ENCODE data around the gene UPK3BL1.
"Not testable (repeated sequence)": the region's sequence is repeated elsewhere in the genome, so short reads cannot be mapped to it uniquely, and the experiment has no call there.

Gene UPK3BL1
- total RNA-seq: 0 reads per million in 9 experiments

GRCh38 chr7:102642691-102643090 is at the start of gene UPK3BL1:
UPK3BL1 (minus strand) TSS chr7:102642791; CDS start chr7:102642741, 50 bp downstream.
- H3K9me3 Mint-ChIP-seq; H3K4me3 Mint-ChIP-seq; H3K36me3 Mint-ChIP-seq (ENCODE audit: insufficient read depth); ATAC-seq (replicated peaks); H3K4me1 Mint-ChIP-seq (ENCODE audit: low read depth in 2 of 2); H3K27ac Mint-ChIP-seq; H3K27me3 Mint-ChIP-seq; DNase-seq: not testable (repeated sequence)

- not testable (repeated sequence) for H3K4me1 Mint-ChIP-seq (ENCODE audit: low read depth in 2 of 2); ATAC-seq (replicated peaks); H3K36me3 Mint-ChIP-seq (ENCODE audit: insufficient read depth); DNase-seq; H3K4me3 Mint-ChIP-seq; H3K9me3 Mint-ChIP-seq; H3K27me3 Mint-ChIP-seq; H3K27ac Mint-ChIP-seq
Measured at GRCh38 chr7:102690602-102691001, 48.0 kb upstream of the UPK3BL1 start.

- H3K4me1 Mint-ChIP-seq (ENCODE audit: low read depth in 2 of 2); H3K27me3 Mint-ChIP-seq; H3K4me3 Mint-ChIP-seq; H3K9me3 Mint-ChIP-seq; H3K36me3 Mint-ChIP-seq (ENCODE audit: insufficient read depth); H3K27ac Mint-ChIP-seq; DNase-seq: not testable (repeated sequence)
- peak; percentile 78 for ATAC-seq (replicated peaks)
Measured at GRCh38 chr7:102689436-102690282, 47.1 kb upstream of the UPK3BL1 start.

GRCh38 chr7:102688299-102689036 is 45.9 kb upstream of the UPK3BL1 start:
- not testable (repeated sequence) for DNase-seq; H3K4me3 Mint-ChIP-seq; H3K36me3 Mint-ChIP-seq (ENCODE audit: insufficient read depth); H3K27ac Mint-ChIP-seq; H3K9me3 Mint-ChIP-seq; H3K4me1 Mint-ChIP-seq (ENCODE audit: low read depth in 2 of 2); H3K27me3 Mint-ChIP-seq
- ATAC-seq (replicated peaks): peak; percentile 79

GRCh38 chr7:102682560-102682959 is 40.0 kb upstream of the UPK3BL1 start:
- not testable (repeated sequence) for H3K27me3 Mint-ChIP-seq; H3K36me3 Mint-ChIP-seq (ENCODE audit: insufficient read depth); DNase-seq; H3K9me3 Mint-ChIP-seq; H3K4me3 Mint-ChIP-seq; H3K4me1 Mint-ChIP-seq (ENCODE audit: low read depth in 2 of 2); ATAC-seq (replicated peaks); H3K27ac Mint-ChIP-seq

- DNase-seq; H3K9me3 Mint-ChIP-seq; H3K4me3 Mint-ChIP-seq; H3K36me3 Mint-ChIP-seq (ENCODE audit: insufficient read depth); H3K4me1 Mint-ChIP-seq (ENCODE audit: low read depth in 2 of 2); H3K27ac Mint-ChIP-seq; ATAC-seq (replicated peaks); H3K27me3 Mint-ChIP-seq: not testable (repeated sequence)
Measured at GRCh38 chr7:102680780-102681179, 38.2 kb upstream of the UPK3BL1 start.

- not testable (repeated sequence) for H3K27ac Mint-ChIP-seq; DNase-seq; H3K4me3 Mint-ChIP-seq; H3K27me3 Mint-ChIP-seq; H3K36me3 Mint-ChIP-seq (ENCODE audit: insufficient read depth); H3K9me3 Mint-ChIP-seq; H3K4me1 Mint-ChIP-seq (ENCODE audit: low read depth in 2 of 2); ATAC-seq (replicated peaks)
Measured at GRCh38 chr7:102675545-102675944, 33.0 kb upstream of the UPK3BL1 start.

GRCh38 chr7:102673447-102674067 is 31.0 kb upstream of the UPK3BL1 start:
- not testable (repeated sequence) for H3K4me3 Mint-ChIP-seq; H3K27me3 Mint-ChIP-seq; H3K4me1 Mint-ChIP-seq (ENCODE audit: low read depth in 2 of 2); H3K36me3 Mint-ChIP-seq (ENCODE audit: insufficient read depth); H3K9me3 Mint-ChIP-seq; ATAC-seq (replicated peaks); H3K27ac Mint-ChIP-seq
- peak in 1 of 3 experiments; percentile 5 for DNase-seq

- not testable (repeated sequence) for H3K4me1 Mint-ChIP-seq (ENCODE audit: low read depth in 2 of 2); H3K27me3 Mint-ChIP-seq; H3K9me3 Mint-ChIP-seq; H3K4me3 Mint-ChIP-seq; H3K36me3 Mint-ChIP-seq (ENCODE audit: insufficient read depth); DNase-seq; H3K27ac Mint-ChIP-seq
- ATAC-seq (replicated peaks): peak; percentile 5
Measured at GRCh38 chr7:102671956-102672307, 29.3 kb upstream of the UPK3BL1 start.

GRCh38 chr7:102671166-102671955 is 28.8 kb upstream of the UPK3BL1 start, which contains the start of gene POLR2J2:
POLR2J2 (minus strand) TSS chr7:102671663; CDS start chr7:102671601, 62 bp downstream.
- not testable (repeated sequence) for H3K4me1 Mint-ChIP-seq (ENCODE audit: low read depth in 2 of 2); H3K36me3 Mint-ChIP-seq (ENCODE audit: insufficient read depth); H3K9me3 Mint-ChIP-seq; H3K27me3 Mint-ChIP-seq
- H3K4me3 Mint-ChIP-seq: peak within 1 kb of the TSS in 1 of 2 donors; percentile 77
- peak; percentile 11 to 86 (median 18) for DNase-seq
- peak; percentile 89 for ATAC-seq (replicated peaks)
- H3K27ac Mint-ChIP-seq: peak within 1 kb of the TSS in 1 of 2 donors; percentile 53

- DNase-seq; H3K9me3 Mint-ChIP-seq; H3K27ac Mint-ChIP-seq; ATAC-seq (replicated peaks); H3K36me3 Mint-ChIP-seq (ENCODE audit: insufficient read depth); H3K4me3 Mint-ChIP-seq; H3K4me1 Mint-ChIP-seq (ENCODE audit: low read depth in 2 of 2); H3K27me3 Mint-ChIP-seq: not testable (repeated sequence)
Measured at GRCh38 chr7:102667523-102667922, 24.9 kb upstream of the UPK3BL1 start.

GRCh38 chr7:102666850-102667249 is 24.3 kb upstream of the UPK3BL1 start:
- H3K9me3 Mint-ChIP-seq, H3K27me3 Mint-ChIP-seq: not testable (repeated sequence)

GRCh38 chr7:102664765-102665164 is 22.2 kb upstream of the UPK3BL1 start:
- not testable (repeated sequence) for H3K36me3 Mint-ChIP-seq (ENCODE audit: insufficient read depth); H3K27me3 Mint-ChIP-seq; H3K4me1 Mint-ChIP-seq (ENCODE audit: low read depth in 2 of 2); H3K27ac Mint-ChIP-seq; H3K9me3 Mint-ChIP-seq; ATAC-seq (replicated peaks); DNase-seq; H3K4me3 Mint-ChIP-seq

More at GRCh38 chr7:102666850-102667249, 24.3 kb upstream of the UPK3BL1 start:
- H3K4me1 Mint-ChIP-seq (ENCODE audit: low read depth in 2 of 2); ATAC-seq (replicated peaks); H3K4me3 Mint-ChIP-seq; H3K27ac Mint-ChIP-seq; H3K36me3 Mint-ChIP-seq (ENCODE audit: insufficient read depth); DNase-seq: not testable (repeated sequence)

All from effector memory CD8-positive, alpha-beta T cell (primary cell).